Measurements from ENCODE around the gene PARD6B. TPM values are rescaled to one million over a fixed set of nuclear protein-coding genes. Genes with fewer than 3 reads are reported as not detected.

The PARD6B gene
- 72.0 TPM for total RNA-seq
- polyA plus RNA-seq (ENCODE audit: insufficient read depth, low read depth, low replicate concordance), result 9.2 TPM
- long read RNA-seq, donor 1, full-length matches to known transcripts, result 3 of 3 reads
- long read RNA-seq, donor 1, partial matches to known transcripts, result 0 of 3 reads
- long read RNA-seq, donor 1, other reads (novel, unspliced or antisense), result 0 of 3 reads
- long read RNA-seq, donor 2, full-length matches to known transcripts, result 7 of 7 reads
- long read RNA-seq, donor 2, partial matches to known transcripts, result 0 of 7 reads
- long read RNA-seq, donor 2, other reads (novel, unspliced or antisense), result 0 of 7 reads
- long read RNA-seq, donor 3, full-length matches to known transcripts, result 4 of 4 reads
- long read RNA-seq, donor 3, partial matches to known transcripts, result 0 of 4 reads
- long read RNA-seq, donor 3, other reads (novel, unspliced or antisense), result 0 of 4 reads
- long read RNA-seq, donor 4, full-length matches to known transcripts, result 2 of 36 reads
- long read RNA-seq, donor 4, partial matches to known transcripts, result 34 of 36 reads
- long read RNA-seq, donor 4, other reads (novel, unspliced or antisense), result 0 of 36 reads
- long read RNA-seq, donor 5, result 0 reads
- long read RNA-seq, donor 6, full-length matches to known transcripts, result 1 of 1 reads
- long read RNA-seq, donor 6, partial matches to known transcripts, result 0 of 1 reads
- long read RNA-seq, donor 6, other reads (novel, unspliced or antisense), result 0 of 1 reads
- long read RNA-seq, donor 7, full-length matches to known transcripts, result 18 of 26 reads
- long read RNA-seq, donor 7, partial matches to known transcripts, result 0 of 26 reads
- long read RNA-seq, donor 7, other reads (novel, unspliced or antisense), result 8 of 26 reads
- long read RNA-seq, donor 8, full-length matches to known transcripts, result 4 of 4 reads
- long read RNA-seq, donor 8, partial matches to known transcripts, result 0 of 4 reads
- long read RNA-seq, donor 8, other reads (novel, unspliced or antisense), result 0 of 4 reads
- long read RNA-seq, donor 9, full-length matches to known transcripts, result 1 of 1 reads
- long read RNA-seq, donor 9, partial matches to known transcripts, result 0 of 1 reads
- long read RNA-seq, donor 9, other reads (novel, unspliced or antisense), result 0 of 1 reads
- long read RNA-seq, donor 10, full-length matches to known transcripts, result 4 of 4 reads
- long read RNA-seq, donor 10, partial matches to known transcripts, result 0 of 4 reads
- long read RNA-seq, donor 10, other reads (novel, unspliced or antisense), result 0 of 4 reads

GRCh38 chr20:50731055-50731929 lies at the start of gene PARD6B:
TSS of gene PARD6B (plus strand) at chr20:50731580. CDS start at chr20:50731787, 207 bp downstream.
- no peak for TF ChIP-seq CTCF (IDR thresholded peaks at IDR 0.05; ENCODE audit: borderline replicate concordance, extremely low read depth, insufficient read depth)
- Histone ChIP-seq H3K27ac (ENCODE audit: low read depth in 2 of 2, low read length in 2 of 2) (peak within 1 kb of the TSS; percentile 97 to 98), H3K4me3 (ENCODE audit: low read length in 3 of 3) (peak within 1 kb of the TSS; percentile 87 to 95 (median 90)), H3K4me1 (ENCODE audit: control insufficient read depth in 2 of 3, insufficient read depth in 2 of 3, low read depth in 1 of 3, low read length in 3 of 3) (peaks cover 17 to 45% (median 26%) of the 10 kb centered on the region in 3 donors), H3K27me3 (ENCODE audit: control insufficient read depth, insufficient read depth, low read length) (no peaks in the 10 kb centered on the region), H3K9me3 (ENCODE audit: control insufficient read depth in 2 of 3, insufficient read depth in 1 of 3, low read length in 3 of 3) (no peaks in the 10 kb centered on the region), H3K9ac (ENCODE audit: low read length in 3 of 3) (peak within 1 kb of the TSS; percentile 57 to 98 (median 83)), H3K36me3 (ENCODE audit: control insufficient read depth in 2 of 3, insufficient read depth in 3 of 3, low read length in 3 of 3) (peaks cover 0 to 8% (median 0%) of the 10 kb centered on the region in 3 donors)
- DNase-seq (peak; percentile 99 to 100 (median 99)), FAIRE-seq (no peak)
- intact Hi-C loops (cut with DNase I), result no loop called here

GRCh38 chr20:50682065-50682464 lies 49.3 kb upstream of the PARD6B start:
- H3K9ac ChIP-seq (ENCODE audit: low read length in 3 of 3), result no peak overlapping the region
- no peak for TF ChIP-seq CTCF (IDR thresholded peaks at IDR 0.05; ENCODE audit: borderline replicate concordance, extremely low read depth, insufficient read depth)
- H3K4me1 ChIP-seq (ENCODE audit: control insufficient read depth in 2 of 3, insufficient read depth in 2 of 3, low read depth in 1 of 3, low read length in 3 of 3), result peaks cover 0 to 32% (median 25%) of the 10 kb centered on the region in 3 donors
- intact Hi-C loops (cut with DNase I), result no loop called here
- DNase-seq (no peak), FAIRE-seq (no peak)
- no peaks in the 10 kb centered on the region for H3K27me3 ChIP-seq (ENCODE audit: control insufficient read depth, insufficient read depth, low read length)
- no peaks in the 10 kb centered on the region for H3K36me3 ChIP-seq (ENCODE audit: control insufficient read depth in 2 of 3, insufficient read depth in 3 of 3, low read length in 3 of 3)
- H3K4me3 ChIP-seq (ENCODE audit: low read length in 3 of 3), result no peak overlapping the region
- H3K27ac ChIP-seq (ENCODE audit: low read depth in 2 of 2, low read length in 2 of 2), result peak overlapping the region; percentile 7 to 77
- H3K9me3 ChIP-seq (ENCODE audit: control insufficient read depth in 2 of 3, insufficient read depth in 1 of 3, low read length in 3 of 3), result no peaks in the 10 kb centered on the region

GRCh38 chr20:50682947-50683530 lies 48.3 kb upstream of the PARD6B start:
- H3K9me3 ChIP-seq (ENCODE audit: control insufficient read depth in 2 of 3, insufficient read depth in 1 of 3, low read length in 3 of 3), result no peaks in the 10 kb centered on the region
- DNase-seq, result no peak
- H3K27ac ChIP-seq (ENCODE audit: low read depth in 2 of 2, low read length in 2 of 2), result no peak overlapping the region
- no peak for TF ChIP-seq CTCF (IDR thresholded peaks at IDR 0.05; ENCODE audit: borderline replicate concordance, extremely low read depth, insufficient read depth)
- H3K4me3 ChIP-seq (ENCODE audit: low read length in 3 of 3), result no peak overlapping the region
- FAIRE-seq, result no peak
- peaks cover 0 to 28% (median 22%) of the 10 kb centered on the region in 3 donors for H3K4me1 ChIP-seq (ENCODE audit: control insufficient read depth in 2 of 3, insufficient read depth in 2 of 3, low read depth in 1 of 3, low read length in 3 of 3)
- intact Hi-C loops (cut with DNase I), result no loop called here
- H3K36me3 ChIP-seq (ENCODE audit: control insufficient read depth in 2 of 3, insufficient read depth in 3 of 3, low read length in 3 of 3), result no peaks in the 10 kb centered on the region
- H3K9ac ChIP-seq (ENCODE audit: low read length in 3 of 3), result no peak overlapping the region
- no peaks in the 10 kb centered on the region for H3K27me3 ChIP-seq (ENCODE audit: control insufficient read depth, insufficient read depth, low read length)

Data from kidney (tissue), 22 donors.